ENCODE measurements around the gene MPPED2.

DNA sequence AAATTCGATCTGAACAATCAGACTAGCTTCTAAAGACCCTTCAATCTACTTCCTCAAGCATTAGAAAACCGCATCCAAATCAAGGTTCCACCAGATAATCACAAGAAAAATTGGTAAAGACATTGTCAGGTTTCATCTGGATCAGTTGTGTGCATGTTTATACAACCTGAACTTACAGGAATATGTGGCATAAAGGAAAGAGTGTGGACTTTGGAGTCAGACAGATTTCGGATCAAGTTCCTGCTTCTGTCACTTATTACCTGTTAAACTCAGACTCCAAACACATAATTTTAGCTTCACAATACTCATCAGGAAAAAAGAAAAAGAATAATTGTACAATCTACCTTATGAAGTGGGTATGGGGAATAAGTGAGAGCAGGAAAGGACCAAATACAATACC is 80.5 kb downstream of the MPPED2 start:
- TF ChIP-seq, protein P1, sequence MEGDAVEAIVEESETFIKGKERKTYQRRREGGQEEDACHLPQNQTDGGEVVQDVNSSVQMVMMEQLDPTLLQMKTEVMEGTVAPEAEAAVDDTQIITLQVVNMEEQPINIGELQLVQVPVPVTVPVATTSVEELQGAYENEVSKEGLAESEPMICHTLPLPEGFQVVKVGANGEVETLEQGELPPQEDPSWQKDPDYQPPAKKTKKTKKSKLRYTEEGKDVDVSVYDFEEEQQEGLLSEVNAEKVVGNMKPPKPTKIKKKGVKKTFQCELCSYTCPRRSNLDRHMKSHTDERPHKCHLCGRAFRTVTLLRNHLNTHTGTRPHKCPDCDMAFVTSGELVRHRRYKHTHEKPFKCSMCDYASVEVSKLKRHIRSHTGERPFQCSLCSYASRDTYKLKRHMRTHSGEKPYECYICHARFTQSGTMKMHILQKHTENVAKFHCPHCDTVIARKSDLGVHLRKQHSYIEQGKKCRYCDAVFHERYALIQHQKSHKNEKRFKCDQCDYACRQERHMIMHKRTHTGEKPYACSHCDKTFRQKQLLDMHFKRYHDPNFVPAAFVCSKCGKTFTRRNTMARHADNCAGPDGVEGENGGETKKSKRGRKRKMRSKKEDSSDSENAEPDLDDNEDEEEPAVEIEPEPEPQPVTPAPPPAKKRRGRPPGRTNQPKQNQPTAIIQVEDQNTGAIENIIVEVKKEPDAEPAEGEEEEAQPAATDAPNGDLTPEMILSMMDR (IDR thresholded peaks at IDR 0.05; ENCODE audit: low read depth, low read length): no peak
- TF ChIP-seq EZH2phosphoT487 (IDR thresholded peaks at IDR 0.05; ENCODE audit: low read depth): no peak

All from OCI-LY3 (cell line).